Astrocyte of the spinal cord (primary cell): ENCODE results near the gene NARS2.

Experiments
- DNase-seq: peaks from one replicate; pipeline ENCODE4 v3.0.0; 2011; ENCODE audit warnings: low read depth, low spot score
- H3K4me3 ChIP-seq: 2 replicates; pipeline ENCODE4 v1.5.1; 2011; ENCODE audit warnings: low read depth, mild to moderate bottlenecking, low read length, moderate library complexity
- in situ Hi-C: cut with HindIII; loops from 2 replicates; pipeline ENCODE4 v1.10.0; 2017; ENCODE audit warnings: low sequenced_read_pairs
- TF ChIP-seq, protein P1 (sequence below): IDR thresholded peaks from 2 replicates; pipeline ENCODE4 v1.5.1; 2012; ENCODE audit warnings: low read depth, mild to moderate bottlenecking, low read length, inconsistent platforms

The NARS2 gene

DNA sequence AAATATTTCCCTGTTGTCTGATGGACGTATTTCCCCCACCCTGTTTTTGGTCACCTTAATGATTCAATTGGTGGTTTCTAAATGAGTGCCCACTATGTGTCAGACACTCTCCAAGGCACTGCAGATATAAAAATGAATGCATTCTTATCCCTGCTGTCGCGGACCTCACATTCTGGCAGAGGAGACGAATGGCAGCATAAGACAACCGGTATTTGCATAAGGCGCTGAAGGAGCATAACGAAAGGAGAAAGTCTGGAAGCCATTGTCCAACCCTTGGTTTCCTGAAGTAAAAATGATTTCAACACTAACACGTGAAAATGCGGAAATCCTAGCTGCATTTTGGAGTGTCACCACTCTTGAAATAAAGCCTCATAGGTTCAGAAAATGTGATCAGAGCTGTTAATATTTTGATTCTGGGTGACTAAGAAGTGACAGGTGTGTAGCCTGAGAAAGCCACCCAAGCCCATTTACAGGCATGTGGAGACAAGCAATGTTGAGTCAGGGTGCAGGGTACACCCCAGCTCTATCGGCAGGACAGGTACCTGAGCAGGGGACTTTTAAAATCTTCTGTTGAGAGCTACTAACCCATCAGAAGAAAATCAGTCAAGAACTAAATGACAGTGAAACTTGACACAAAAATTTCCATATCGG lies 146.9 kb downstream of the NARS2 start:
- in situ Hi-C loops, result no loop called here
- no peak overlapping the region for H3K4me3 ChIP-seq
- TF ChIP-seq, protein P1, sequence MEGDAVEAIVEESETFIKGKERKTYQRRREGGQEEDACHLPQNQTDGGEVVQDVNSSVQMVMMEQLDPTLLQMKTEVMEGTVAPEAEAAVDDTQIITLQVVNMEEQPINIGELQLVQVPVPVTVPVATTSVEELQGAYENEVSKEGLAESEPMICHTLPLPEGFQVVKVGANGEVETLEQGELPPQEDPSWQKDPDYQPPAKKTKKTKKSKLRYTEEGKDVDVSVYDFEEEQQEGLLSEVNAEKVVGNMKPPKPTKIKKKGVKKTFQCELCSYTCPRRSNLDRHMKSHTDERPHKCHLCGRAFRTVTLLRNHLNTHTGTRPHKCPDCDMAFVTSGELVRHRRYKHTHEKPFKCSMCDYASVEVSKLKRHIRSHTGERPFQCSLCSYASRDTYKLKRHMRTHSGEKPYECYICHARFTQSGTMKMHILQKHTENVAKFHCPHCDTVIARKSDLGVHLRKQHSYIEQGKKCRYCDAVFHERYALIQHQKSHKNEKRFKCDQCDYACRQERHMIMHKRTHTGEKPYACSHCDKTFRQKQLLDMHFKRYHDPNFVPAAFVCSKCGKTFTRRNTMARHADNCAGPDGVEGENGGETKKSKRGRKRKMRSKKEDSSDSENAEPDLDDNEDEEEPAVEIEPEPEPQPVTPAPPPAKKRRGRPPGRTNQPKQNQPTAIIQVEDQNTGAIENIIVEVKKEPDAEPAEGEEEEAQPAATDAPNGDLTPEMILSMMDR, result no peak
- DNase-seq, result no peak

DNA sequence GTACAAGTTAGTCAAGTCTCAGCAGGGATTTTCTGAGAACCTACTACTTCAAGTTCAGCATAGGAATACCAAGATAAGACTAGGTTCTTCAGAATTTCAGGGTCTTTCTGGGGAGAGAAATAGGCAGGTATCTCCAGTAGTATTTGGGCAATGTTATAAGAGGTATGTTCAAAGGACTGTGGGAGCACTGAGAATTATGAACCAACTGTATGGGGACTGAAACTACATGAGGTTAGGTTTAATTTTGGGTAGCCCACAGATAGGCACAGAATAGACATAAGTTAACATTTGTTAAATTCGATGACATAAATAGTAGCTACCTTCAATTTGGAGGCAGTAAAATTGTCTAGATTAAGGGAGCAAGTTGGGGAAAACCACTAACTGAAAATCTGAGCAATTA lies 147.8 kb downstream of the NARS2 start:
- no peak overlapping the region for H3K4me3 ChIP-seq
- in situ Hi-C loops, result no loop called here
- TF ChIP-seq, protein P1, result no peak
- DNase-seq, result no peak

DNA sequence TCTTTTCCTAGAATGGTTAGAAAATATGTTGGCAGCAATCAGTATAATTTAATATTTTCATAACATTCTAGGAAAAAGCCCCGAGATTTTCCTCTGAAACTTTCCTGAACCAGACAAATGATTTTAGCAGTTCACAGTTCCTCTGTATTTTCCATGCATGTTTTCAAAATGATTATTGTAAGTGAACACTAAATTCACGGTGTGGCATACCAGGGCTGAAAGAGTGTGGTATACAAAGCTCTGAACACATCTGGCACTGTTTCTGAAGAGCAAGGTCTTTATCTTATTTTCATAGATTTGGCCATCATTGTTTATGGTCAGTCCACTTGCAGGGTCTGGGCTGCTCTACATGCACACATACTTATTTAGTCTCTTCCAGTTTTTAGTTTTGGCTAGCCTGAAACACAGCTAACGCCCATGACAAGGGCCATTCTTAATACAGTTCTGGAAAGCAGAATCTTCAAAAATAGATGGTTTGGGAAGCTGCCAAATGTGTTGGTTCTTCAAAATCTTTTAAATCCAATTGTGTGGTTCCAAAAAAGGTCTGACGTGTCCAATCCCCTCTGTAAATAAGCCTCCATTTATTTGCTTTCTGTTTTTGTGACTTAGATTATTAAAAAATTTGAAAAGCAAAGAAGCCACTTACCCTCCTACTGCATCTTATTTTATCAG lies 149.1 kb downstream of the NARS2 start:
- TF ChIP-seq, protein P1, result no peak
- in situ Hi-C loops, result no loop called here
- no peak overlapping the region for H3K4me3 ChIP-seq
- DNase-seq, result no peak

DNA sequence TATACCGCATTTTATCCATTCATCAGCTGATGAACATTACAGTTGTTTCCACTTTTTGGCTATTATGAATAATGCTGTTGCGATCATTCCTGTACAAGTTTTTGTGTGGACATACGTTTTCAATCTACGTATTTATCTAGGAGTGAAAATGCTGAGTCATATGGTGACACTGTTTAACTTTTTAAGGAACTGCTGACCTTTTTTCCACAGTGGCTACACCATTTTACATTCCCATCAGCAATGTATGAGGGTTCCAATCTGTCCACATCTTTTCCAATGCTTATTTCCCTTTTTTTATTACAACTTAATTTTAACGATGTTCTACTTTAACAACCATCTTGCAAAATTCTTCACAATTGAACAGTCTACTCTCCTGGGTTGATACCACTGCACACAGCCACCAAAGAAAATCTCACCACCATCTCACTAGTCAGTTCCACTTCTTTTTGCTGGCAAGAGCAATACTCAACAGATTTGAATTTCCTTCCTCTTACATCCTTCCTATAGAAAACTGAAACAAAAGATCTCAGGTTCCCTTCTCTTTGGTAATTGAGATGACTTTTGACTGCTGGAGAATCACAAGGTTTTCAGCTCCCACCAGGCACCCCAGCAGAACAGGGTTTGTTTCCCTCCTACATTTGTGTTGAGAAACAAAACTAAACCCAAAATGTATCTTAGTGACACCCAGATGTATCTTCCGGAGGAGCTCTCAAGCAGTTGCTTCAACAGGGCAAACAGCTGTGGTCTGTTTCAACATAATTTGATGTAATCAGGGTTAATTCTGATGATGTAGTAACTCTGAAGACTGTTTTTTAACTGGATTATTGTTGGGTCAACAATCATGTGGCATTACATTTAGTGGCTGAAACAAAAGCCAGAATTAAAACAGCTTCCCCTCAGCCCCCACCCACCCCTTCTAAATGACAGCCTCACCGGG lies 150.1 kb downstream of the NARS2 start:
- TF ChIP-seq, protein P1, result no peak
- DNase-seq, result no peak
- in situ Hi-C loops, result no loop called here
- no peak overlapping the region for H3K4me3 ChIP-seq

DNA sequence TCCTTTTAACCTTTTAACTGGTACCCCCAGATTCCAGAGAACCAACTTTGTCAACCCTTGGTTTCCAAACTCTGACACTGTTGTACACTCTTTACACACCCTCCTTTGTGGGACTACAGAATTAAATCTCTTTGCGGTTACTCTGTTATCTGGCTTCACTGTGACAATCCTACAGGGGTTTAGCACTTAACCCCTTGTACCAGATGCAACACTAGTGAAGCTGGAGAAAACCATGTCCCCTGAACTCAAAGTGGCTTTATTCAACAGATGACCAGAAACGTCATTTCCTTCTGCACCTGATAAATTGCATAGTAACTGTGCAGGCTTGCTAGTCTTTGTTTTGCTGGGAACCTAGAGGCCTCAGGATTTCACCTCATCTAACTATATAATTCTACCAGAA lies 151.4 kb downstream of the NARS2 start:
- no peak overlapping the region for H3K4me3 ChIP-seq
- TF ChIP-seq, protein P1, result no peak
- no peak for DNase-seq
- in situ Hi-C loops, result no loop called here

DNA sequence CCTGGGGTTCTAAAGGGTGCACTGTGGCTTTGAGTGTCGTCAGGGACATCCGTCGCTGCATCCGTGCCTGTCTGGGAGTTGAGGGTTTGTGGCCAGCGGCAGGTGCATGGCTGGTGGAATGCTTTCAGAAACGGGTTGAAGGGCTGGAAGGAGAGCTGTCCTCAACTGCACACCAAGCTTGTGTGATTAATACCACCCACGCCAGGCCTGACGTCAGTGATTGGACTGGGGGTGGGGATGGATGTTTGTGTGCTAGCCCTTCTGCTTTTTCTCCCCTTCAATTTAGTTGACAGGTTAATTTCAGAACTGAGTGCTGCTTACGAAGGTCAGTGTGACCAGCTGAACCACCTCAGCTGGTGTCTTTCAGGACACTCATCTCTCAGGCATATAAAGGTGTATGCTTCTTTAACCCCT lies 153.9 kb downstream of the NARS2 start:
- no peak overlapping the region for H3K4me3 ChIP-seq
- in situ Hi-C loops, result no loop called here
- TF ChIP-seq, protein P1, result no peak
- DNase-seq, result peak; percentile 48
